Right renal pelvis (tissue), 4 donors: ENCODE results near the gene SBSN. TPM values are rescaled to one million over a fixed set of nuclear protein-coding genes. Genes with fewer than 3 reads are reported as not detected.
A peak's percentile ranks its signal among the peaks of the same experiment; 100 is the strongest.

Experiments
- DNase-seq, 4 donors: peaks; one replicate each; pipeline ENCODE4 v3.0.0-alpha.2; 2013; ENCODE audit warnings: low read depth in 4 of 4, low spot score in 3 of 4, missing footprints in 1 of 4
- polyA plus RNA-seq, 4 donors: library from polyadenylated mRNA; unstranded; fragments of 120-200 nt; gene quantifications; one replicate each; pipeline ENCODE4 v1.2.1, GENCODE V29; 2013; ENCODE audit not compliant: insufficient read length in 4 of 4

Gene SBSN
- under 1 TPM in 2 of 4 donors, not detected in 2; 0.04 to 0.14 TPM for polyA plus RNA-seq

- no peak for DNase-seq
Observed at GRCh38 chr19:35528218-35529038, at the start of gene SBSN. SBSN (minus strand) TSS chr19:35528311; CDS start chr19:35528281, 30 bp downstream.

- no peak for DNase-seq
Observed at GRCh38 chr19:35571406-35571965, 43.4 kb upstream of the SBSN start.

- DNase-seq: no peak
Observed at GRCh38 chr19:35569281-35569781, 41.2 kb upstream of the SBSN start.

GRCh38 chr19:35566738-35567137 is 38.6 kb upstream of the SBSN start:
- DNase-seq: no peak

GRCh38 chr19:35565016-35565856 is 37.1 kb upstream of the SBSN start:
- DNase-seq: no peak

GRCh38 chr19:35563207-35563829 is 35.2 kb upstream of the SBSN start, which contains the start of gene ATP4A:
ATP4A (minus strand) TSS chr19:35563658; CDS start chr19:35563629, 29 bp downstream.
- DNase-seq: no peak

GRCh38 chr19:35562776-35563175 is 34.7 kb upstream of the SBSN start:
- no peak for DNase-seq

GRCh38 chr19:35562336-35562735 is 34.2 kb upstream of the SBSN start:
- DNase-seq: no peak

GRCh38 chr19:35561436-35561835 is 33.3 kb upstream of the SBSN start:
- DNase-seq: no peak

GRCh38 chr19:35560677-35561076 is 32.6 kb upstream of the SBSN start:
- DNase-seq: no peak

- DNase-seq: no peak
Observed at GRCh38 chr19:35560271-35560670, 32.2 kb upstream of the SBSN start.

GRCh38 chr19:35559781-35560180 is 31.7 kb upstream of the SBSN start:
- DNase-seq: no peak

- no peak for DNase-seq
Observed at GRCh38 chr19:35559281-35559659, 31.2 kb upstream of the SBSN start.

GRCh38 chr19:35558400-35559280 is 30.5 kb upstream of the SBSN start:
- no peak for DNase-seq

- DNase-seq: peak in 2 of 4 donors; percentile 44 to 53
Observed at GRCh38 chr19:35557539-35558399, 29.7 kb upstream of the SBSN start.

- no peak for DNase-seq
Observed at GRCh38 chr19:35556846-35557538, 28.9 kb upstream of the SBSN start.

GRCh38 chr19:35556025-35556590 is 28.0 kb upstream of the SBSN start:
- no peak for DNase-seq
